Measurements from ENCODE around the gene TEX51. TPM values are rescaled to one million over a fixed set of nuclear protein-coding genes. Genes with fewer than 3 reads are reported as not detected.

The TEX51 gene
- polyA plus RNA-seq, 1 donor from 2014 or later = not detected

- no peak overlapping the region for H3K4me3 ChIP-seq (ENCODE audit: low read length)
- TF ChIP-seq REST (IDR thresholded peaks at IDR 0.05; ENCODE audit: borderline replicate concordance) (no peak), TAF1 (IDR thresholded peaks at IDR 0.05; ENCODE audit: low read depth) (no peak), POLR2AphosphoS5 (IDR thresholded peaks at IDR 0.05) (no peak), EP300 (conservative IDR thresholded peaks at IDR 0.05; ENCODE audit: poor library complexity, severe bottlenecking) (no peak), SMC3 (conservative IDR thresholded peaks at IDR 0.05; ENCODE audit: poor library complexity) (no peak), EZH2 (IDR thresholded peaks at IDR 0.05; ENCODE audit: borderline replicate concordance, insufficient read depth, low read length, poor library complexity, severe bottlenecking) (no peak), MXI1 (conservative IDR thresholded peaks at IDR 0.05; ENCODE audit: poor library complexity, severe bottlenecking) (no peak), RAD21 (conservative IDR thresholded peaks at IDR 0.05) (no peak)
- TF ChIP-seq, protein P1, sequence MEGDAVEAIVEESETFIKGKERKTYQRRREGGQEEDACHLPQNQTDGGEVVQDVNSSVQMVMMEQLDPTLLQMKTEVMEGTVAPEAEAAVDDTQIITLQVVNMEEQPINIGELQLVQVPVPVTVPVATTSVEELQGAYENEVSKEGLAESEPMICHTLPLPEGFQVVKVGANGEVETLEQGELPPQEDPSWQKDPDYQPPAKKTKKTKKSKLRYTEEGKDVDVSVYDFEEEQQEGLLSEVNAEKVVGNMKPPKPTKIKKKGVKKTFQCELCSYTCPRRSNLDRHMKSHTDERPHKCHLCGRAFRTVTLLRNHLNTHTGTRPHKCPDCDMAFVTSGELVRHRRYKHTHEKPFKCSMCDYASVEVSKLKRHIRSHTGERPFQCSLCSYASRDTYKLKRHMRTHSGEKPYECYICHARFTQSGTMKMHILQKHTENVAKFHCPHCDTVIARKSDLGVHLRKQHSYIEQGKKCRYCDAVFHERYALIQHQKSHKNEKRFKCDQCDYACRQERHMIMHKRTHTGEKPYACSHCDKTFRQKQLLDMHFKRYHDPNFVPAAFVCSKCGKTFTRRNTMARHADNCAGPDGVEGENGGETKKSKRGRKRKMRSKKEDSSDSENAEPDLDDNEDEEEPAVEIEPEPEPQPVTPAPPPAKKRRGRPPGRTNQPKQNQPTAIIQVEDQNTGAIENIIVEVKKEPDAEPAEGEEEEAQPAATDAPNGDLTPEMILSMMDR (IDR thresholded peaks at IDR 0.05; ENCODE audit: poor library complexity, severe bottlenecking) = no peak
- H3K9me2 ChIP-seq (ENCODE audit: insufficient read depth, low read length) = no peaks in the 10 kb centered on the region
- no peak overlapping the region for H3K9ac ChIP-seq (ENCODE audit: low read length)
- no peaks in the 10 kb centered on the region for H3K9me3 ChIP-seq (ENCODE audit: low read length)
- no peaks in the 10 kb centered on the region for H3K27me3 ChIP-seq (ENCODE audit: insufficient read depth, low read depth, low read length)
- H2AFZ ChIP-seq (ENCODE audit: low read depth, low read length) = no peak overlapping the region
- H3F3A ChIP-seq (ENCODE audit: insufficient read depth, low read length, poor library complexity, severe bottlenecking) = no peaks in the 10 kb centered on the region
- H4K20me1 ChIP-seq (ENCODE audit: insufficient read depth) = no peaks in the 10 kb centered on the region
- no peaks in the 10 kb centered on the region for H3K79me2 ChIP-seq (replicated peaks; ENCODE audit: insufficient read depth, low read length)
- H3K36me3 ChIP-seq (ENCODE audit: insufficient read depth, low read length) = no peaks in the 10 kb centered on the region
- no peak overlapping the region for H3K27ac ChIP-seq (ENCODE audit: low read length)
- H3K4me2 ChIP-seq (ENCODE audit: low read length) = no peak overlapping the region
Measured at GRCh38 chr2:126879348-126880298, 19.1 kb upstream of the TEX51 start.

- Histone ChIP-seq H3K4me3 (ENCODE audit: low read length) (no peak overlapping the region), H4K20me1 (ENCODE audit: insufficient read depth) (no peaks in the 10 kb centered on the region), H3K9me2 (ENCODE audit: insufficient read depth, low read length) (no peaks in the 10 kb centered on the region), H3K27me3 (ENCODE audit: insufficient read depth, low read depth, low read length) (no peaks in the 10 kb centered on the region), H3K79me2 (replicated peaks; ENCODE audit: insufficient read depth, low read length) (no peaks in the 10 kb centered on the region), H3K36me3 (ENCODE audit: insufficient read depth, low read length) (no peaks in the 10 kb centered on the region), H3K4me2 (ENCODE audit: low read length) (no peak overlapping the region), H3K9me3 (ENCODE audit: low read length) (no peaks in the 10 kb centered on the region), H3K27ac (ENCODE audit: low read length) (no peak overlapping the region), H3K9ac (ENCODE audit: low read length) (no peak overlapping the region), H3F3A (ENCODE audit: insufficient read depth, low read length, poor library complexity, severe bottlenecking) (no peaks in the 10 kb centered on the region), H2AFZ (ENCODE audit: low read depth, low read length) (no peak overlapping the region)
- TF ChIP-seq EP300 (conservative IDR thresholded peaks at IDR 0.05; ENCODE audit: poor library complexity, severe bottlenecking) (no peak), EZH2 (IDR thresholded peaks at IDR 0.05; ENCODE audit: borderline replicate concordance, insufficient read depth, low read length, poor library complexity, severe bottlenecking) (no peak)
- TF ChIP-seq, protein P1 (IDR thresholded peaks at IDR 0.05; ENCODE audit: poor library complexity, severe bottlenecking) = no peak
Measured at GRCh38 chr2:126880324-126880723, 18.4 kb upstream of the TEX51 start.
